T-cell (primary cell): ENCODE measurements around the gene TFE3. TPM values are rescaled to one million over a fixed set of nuclear protein-coding genes. Genes with fewer than 3 reads are reported as not detected.
"Not testable (repeated sequence)": the region's sequence is repeated elsewhere in the genome, so short reads cannot be mapped to it uniquely, and the experiment has no call there.

ENCODE experiments used
- ATAC-seq, 4 experiments: fragments of 200-7000 bp in 3 of 4; fragments of 150-1000 bp in 1 of 4; cut with Tn5 transposase; replicated peaks in 1 of 4; 1 replicate in 3 of 4; 2 replicates in 1 of 4; pipeline ENCODE4 v1.10.0; 2021; ENCODE audit warnings: moderate library complexity in 3 of 4, mild to moderate bottlenecking in 2 of 4, moderate number of reproducible peaks in 1 of 4
- CTCF ChIA-PET, 2 donors: fragments of 300-600 bp; sonication (Branson Sonifier 250); formaldehyde crosslinking; loops; one replicate each; lab custom pipeline; 2022; ENCODE audit warnings: antibody characterized with exemption in 2 of 2; lab: Charles Lee
- POLR2A ChIA-PET, 2 donors: fragments of 300-600 bp; sonication (Branson Sonifier 250); formaldehyde crosslinking; loops; one replicate each; lab custom pipeline; 2022; ENCODE audit warnings: antibody characterized with exemption in 2 of 2; lab: Charles Lee
- DNase-seq, 35 experiments: peaks; one replicate each; pipeline versions ENCODE4 v3.0.0 to v3.0.0-alpha.2; 2013 to 2023
- H3K27ac ChIP-seq: one replicate; pipeline ENCODE4 v1.5.1; 2013; ENCODE audit warnings: low read length
- H3K27me3 ChIP-seq, 2 experiments: replicated peaks in 1 of 2; 1 replicate in 1 of 2; 2 replicates in 1 of 2; pipeline versions ENCODE4 v1.6.1 to v1.7.0; 2013; ENCODE audit warnings: low read length in 1 of 2, mixed read lengths in 1 of 2; ENCODE audit not compliant: control insufficient read depth in 2 of 2, insufficient read depth in 2 of 2; ENCODE audit errors: extremely low read depth in 1 of 2
- H3K36me3 ChIP-seq, 2 donors: 1 replicate in 1 of 2; 2 replicates in 1 of 2; pipeline versions ENCODE4 v1.6.1 to v1.7.0; 2013; ENCODE audit warnings: low read length in 1 of 2; ENCODE audit not compliant: control insufficient read depth in 2 of 2, insufficient read depth in 1 of 2; ENCODE audit errors: extremely low read depth in 1 of 2
- H3K4me1 ChIP-seq, 2 experiments: 1 replicate in 1 of 2; 2 replicates in 1 of 2; pipeline versions ENCODE4 v1.6.1 to v1.7.0; 2013; ENCODE audit warnings: low read length in 2 of 2, mixed read lengths in 1 of 2; ENCODE audit not compliant: insufficient read depth in 2 of 2, control insufficient read depth in 1 of 2; ENCODE audit errors: extremely low read depth in 1 of 2
- H3K4me3 ChIP-seq, 2 donors: 1 replicate in 1 of 2; 2 replicates in 1 of 2; pipeline versions ENCODE4 v1.5.1 to v1.7.0; 2013; ENCODE audit warnings: mild to moderate bottlenecking in 2 of 2, low read length in 1 of 2, moderate library complexity in 1 of 2; ENCODE audit not compliant: control insufficient read depth in 1 of 2; ENCODE audit errors: extremely low read depth in 1 of 2
- H3K9me3 ChIP-seq: 2 replicates; pipeline ENCODE4 v1.7.0; 2013
- H3K27ac Mint-ChIP-seq, 2 donors: one replicate each; pipeline ENCODE4 v1.8.0; 2020 to 2021; ENCODE audit warnings: mild to moderate bottlenecking in 2 of 2, mixed read lengths in 2 of 2
- H3K27me3 Mint-ChIP-seq, 2 donors: one replicate each; pipeline ENCODE4 v1.8.0; 2021 to 2022; ENCODE audit warnings: mixed read lengths in 2 of 2
- H3K36me3 Mint-ChIP-seq: one replicate; pipeline ENCODE4 v1.8.0; 2021; ENCODE audit warnings: mixed read lengths
- H3K4me1 Mint-ChIP-seq, 3 donors: one replicate each; pipeline ENCODE4 v1.8.0; 2020 to 2022; ENCODE audit warnings: mixed read lengths in 3 of 3, mild to moderate bottlenecking in 1 of 3
- H3K4me3 Mint-ChIP-seq, 3 donors: one replicate each; pipeline ENCODE4 v1.8.0; 2020 to 2022; ENCODE audit warnings: mild to moderate bottlenecking in 3 of 3, mixed read lengths in 3 of 3, moderate library complexity in 3 of 3
- H3K9me3 Mint-ChIP-seq, 3 donors: one replicate each; pipeline ENCODE4 v1.8.0; 2020 to 2022; ENCODE audit warnings: mixed read lengths in 3 of 3
- WGBS: methylation state at CpG from one replicate; pipeline ENCODE4 v1.1.5; 2013; ENCODE audit warnings: missing lambda C conversion rate; ENCODE audit not compliant: insufficient coverage; 5-methylcytosine and 5-hydroxymethylcytosine counted together
- total RNA-seq, 35 experiments: library from RNA in 6 of 35; stranded (reverse) in 6 of 35; fragments of 120-200 nt in 1 of 35; gene quantifications; one replicate each; pipeline versions ENCODE4 v1.2.1 to v1.2.4 and lab custom pipeline; 2013 to 2026

The TFE3 gene
- total RNA-seq, 5 donors from 2014 or later (not counting 1 experiment from before 2014, with no cell fraction given): 34.3 to 38.8 (median 35.6) TPM

GRCh38 chrX:48989483-48989882 lies 53.7 kb downstream of the TFE3 start:
- POLR2A ChIA-PET: no interaction called here

DNA sequence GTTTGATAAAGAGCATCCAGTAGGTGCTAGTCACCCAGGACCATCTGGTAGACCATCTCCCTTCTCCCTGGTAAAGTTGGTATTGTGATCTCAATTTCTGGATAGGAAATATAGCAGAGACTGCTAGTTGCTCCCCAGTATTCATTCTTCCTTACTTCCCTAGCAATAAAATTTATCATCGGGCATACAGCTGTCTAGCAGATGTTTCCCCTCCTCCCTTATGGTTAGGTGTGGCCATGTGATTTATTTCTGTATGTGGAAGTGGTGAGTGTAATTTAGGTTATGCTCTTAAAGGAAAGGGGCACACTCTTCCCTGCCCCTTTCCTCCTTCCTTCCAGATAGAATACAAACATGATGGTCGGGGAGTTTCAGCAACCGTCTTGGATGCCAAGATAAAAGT lies 59.3 kb downstream of the TFE3 start:
- ChIA-PET POLR2A (no interaction called here), CTCF (no interaction called here)
- Histone ChIP-seq H3K27ac (no peak overlapping the region), H3K27me3 (no peaks in the 10 kb centered on the region), H3K4me1 (no peaks in the 10 kb centered on the region), H3K36me3 (peaks cover 3 to 50% of the 10 kb centered on the region in 2 donors), H3K9me3 (no peaks in the 10 kb centered on the region), H3K4me3 (no peak overlapping the region)
- WGBS: no CpG with 5 or more reads among the region's 3 CpGs
- Mint-ChIP-seq H3K27ac (no peak overlapping the region), H3K9me3 (no peaks in the 10 kb centered on the region), H3K27me3 (peaks cover 0 to under 1% of the 10 kb centered on the region in 2 donors), H3K36me3 (peaks cover 28% of the 10 kb centered on the region), H3K4me1 (no peaks in the 10 kb centered on the region), H3K4me3 (no peak overlapping the region)
- no peak for ATAC-seq
- no peak for DNase-seq

More at GRCh38 chrX:48989483-48989882, 53.7 kb downstream of the TFE3 start:
- H3K36me3 ChIP-seq: peaks cover 0 to 49% of the 10 kb centered on the region in 2 donors
- H3K27ac ChIP-seq: no peak overlapping the region
- Mint-ChIP-seq H3K36me3 (peaks cover 22% of the 10 kb centered on the region), H3K27me3 (no peaks in the 10 kb centered on the region), H3K4me3 (no peak overlapping the region), H3K9me3 (no peaks in the 10 kb centered on the region), H3K4me1 (peaks cover 0 to 2% (median 0%) of the 10 kb centered on the region in 3 donors), H3K27ac (no peak overlapping the region)
- no peak for ATAC-seq
- H3K9me3 ChIP-seq: no peaks in the 10 kb centered on the region
- DNase-seq: no peak
- H3K4me3 ChIP-seq: no peak overlapping the region
- H3K4me1 ChIP-seq: no peaks in the 10 kb centered on the region
- CTCF ChIA-PET: no interaction called here
- WGBS: no CpG with 5 or more reads among the region's 4 CpGs
- no peaks in the 10 kb centered on the region for H3K27me3 ChIP-seq

DNA sequence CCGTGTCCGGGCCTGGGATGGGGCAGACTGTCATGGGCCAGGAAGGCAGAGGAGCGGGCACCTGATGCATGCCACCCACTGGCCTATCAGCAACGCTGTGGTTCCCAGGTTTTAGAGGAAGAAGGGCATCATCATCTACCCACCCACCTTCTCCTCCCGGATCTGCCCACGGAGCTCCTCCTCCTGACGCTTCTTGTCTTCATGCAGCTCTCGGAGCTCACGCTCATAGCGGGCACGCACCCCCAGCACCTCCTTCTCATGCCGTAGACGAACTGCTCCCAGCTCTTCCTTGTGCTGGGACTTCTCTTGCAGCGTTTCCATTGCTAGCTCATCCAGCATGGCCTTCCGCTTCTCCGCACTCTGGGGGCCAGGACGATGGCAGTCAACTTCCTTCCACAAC lies 60.1 kb downstream of the TFE3 start:
- no peak for ATAC-seq
- Histone ChIP-seq H3K27ac (no peak overlapping the region), H3K9me3 (no peaks in the 10 kb centered on the region), H3K36me3 (peaks cover 3 to 48% of the 10 kb centered on the region in 2 donors), H3K4me1 (no peaks in the 10 kb centered on the region), H3K27me3 (no peaks in the 10 kb centered on the region), H3K4me3 (no peak overlapping the region)
- CTCF ChIA-PET: no interaction called here
- Mint-ChIP-seq H3K36me3 (peaks cover 29% of the 10 kb centered on the region), H3K27me3 (peaks cover 0 to 7% of the 10 kb centered on the region in 2 donors), H3K4me3 (no peak overlapping the region), H3K4me1 (no peaks in the 10 kb centered on the region), H3K27ac (no peak overlapping the region), H3K9me3 (no peaks in the 10 kb centered on the region)
- no peak for DNase-seq
- POLR2A ChIA-PET: no interaction called here
- 99% methylated on average over 12 of the region's 17 CpGs for WGBS

DNA sequence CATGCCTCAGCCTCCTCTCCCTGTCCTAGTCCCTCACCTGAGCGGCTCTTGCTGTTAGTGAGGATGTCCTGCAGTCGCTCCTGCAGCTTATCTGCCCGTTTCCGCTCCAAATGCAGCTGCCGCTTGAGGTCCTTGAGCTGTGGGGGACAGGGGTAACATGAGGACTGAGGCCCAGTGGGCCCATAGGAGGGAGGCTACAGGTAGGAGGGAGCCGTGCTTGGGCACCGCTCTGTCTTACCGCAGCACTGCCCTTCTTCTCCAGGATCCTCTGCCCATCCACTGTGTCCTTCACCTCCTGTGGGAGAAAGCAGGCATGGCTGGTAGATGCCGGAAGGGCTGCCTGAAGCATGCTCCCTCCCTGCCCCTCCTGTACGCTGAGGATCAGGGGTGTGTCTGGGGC lies 62.0 kb downstream of the TFE3 start:
- Mint-ChIP-seq H3K27me3 (peaks cover 0 to 9% of the 10 kb centered on the region in 2 donors), H3K27ac (no peak overlapping the region), H3K9me3 (no peaks in the 10 kb centered on the region), H3K4me3 (no peak overlapping the region), H3K4me1 (no peaks in the 10 kb centered on the region), H3K36me3 (peaks cover 33% of the 10 kb centered on the region)
- DNase-seq (no peak), ATAC-seq (no peak)
- no peak overlapping the region for H3K27ac ChIP-seq
- peaks cover 3 to 51% of the 10 kb centered on the region in 2 donors for H3K36me3 ChIP-seq
- no peaks in the 10 kb centered on the region for H3K9me3 ChIP-seq
- H3K27me3 ChIP-seq: no peaks in the 10 kb centered on the region
- CTCF ChIA-PET: interaction anchor here in 1 of 2 donors (0.5 kb wide), 1 partner anchor 1596 kb away, joined by 4 read pairs; no protein-coding TSS in a partner anchor
- H3K4me3 ChIP-seq: no peak overlapping the region
- H3K4me1 ChIP-seq: no peaks in the 10 kb centered on the region
- POLR2A ChIA-PET: no interaction called here
- WGBS: no CpG with 5 or more reads among the region's 10 CpGs

- Mint-ChIP-seq H3K36me3 (peaks cover 33% of the 10 kb centered on the region), H3K27me3 (peaks cover 0 to 12% of the 10 kb centered on the region in 2 donors)
- H3K4me1 ChIP-seq, H3K27me3 ChIP-seq, DNase-seq, ATAC-seq, H3K9me3 ChIP-seq, H3K4me3 ChIP-seq, H3K27ac ChIP-seq, H3K4me1 Mint-ChIP-seq, H3K4me3 Mint-ChIP-seq, POLR2A ChIA-PET, H3K27ac Mint-ChIP-seq, CTCF ChIA-PET, H3K9me3 Mint-ChIP-seq: not testable (repeated sequence)
- WGBS: no CpG with 5 or more reads among the region's 10 CpGs
- peaks cover 3 to 57% of the 10 kb centered on the region in 2 donors for H3K36me3 ChIP-seq
Measured at GRCh38 chrX:48980341-48980740, 62.8 kb downstream of the TFE3 start.

Other genes starting within 250 kb of the TFE3 start
- 100 to 1,000 TPM; 106 to 121 (median 113) TPM for gene HDAC6, start 241.3 kb downstream of the TFE3 start, total RNA-seq
- gene ERAS, start 216.8 kb downstream of the TFE3 start, total RNA-seq: not detected
- 10 to 100 TPM in 2 of 5 donors, 1 to 10 TPM in 3; 5.0 to 11.4 (median 9.1) TPM for gene PCSK1N, start 207.7 kb downstream of the TFE3 start, total RNA-seq
- gene TIMM17B, start 145.6 kb downstream of the TFE3 start, total RNA-seq: 10 to 100 TPM; 40.5 to 52.1 (median 49.3) TPM
- gene PQBP1, start 145.4 kb downstream of the TFE3 start, total RNA-seq: 10 to 100 TPM; 62.5 to 79.5 (median 73.9) TPM
- 10 to 100 TPM; 14.2 to 35.1 (median 16.2) TPM for gene SLC35A2, start 131.7 kb downstream of the TFE3 start, total RNA-seq
- gene PIM2, start 124.3 kb downstream of the TFE3 start, total RNA-seq: 100 to 1,000 TPM; 152 to 325 (median 160) TPM
- gene OTUD5, start 85.8 kb downstream of the TFE3 start, total RNA-seq: 10 to 100 TPM; 87.2 to 92.5 (median 89.7) TPM
- 1 to 10 TPM in 4 of 5 donors, under 1 TPM in 1; 0.85 to 3.7 (median 2.6) TPM for gene KCND1, start 71.5 kb downstream of the TFE3 start, total RNA-seq
- gene GRIPAP1, start 41.1 kb downstream of the TFE3 start, total RNA-seq: 100 to 1,000 TPM in 3 of 5 donors, 10 to 100 TPM in 2; 85.2 to 123 (median 104) TPM
- gene CCDC120, start 15.6 kb upstream of the TFE3 start, total RNA-seq: 10 to 100 TPM in 2 of 5 donors, 1 to 10 TPM in 3; 8.5 to 14.9 (median 9.1) TPM
- 10 to 100 TPM; 17.5 to 34.5 (median 34.0) TPM for gene PRAF2, start 30.6 kb upstream of the TFE3 start, total RNA-seq
- 100 to 1,000 TPM in 3 of 5 donors, 10 to 100 TPM in 2; 66.2 to 134 (median 112) TPM for gene WDR45, start 36.5 kb upstream of the TFE3 start, total RNA-seq
- 10 to 100 TPM; 16.5 to 25.9 (median 23.1) TPM for gene GPKOW, start 80.4 kb upstream of the TFE3 start, total RNA-seq
- gene MAGIX, start 119.4 kb upstream of the TFE3 start, total RNA-seq: 1 to 10 TPM in 3 of 5 donors, under 1 TPM in 2; 0.56 to 1.9 (median 1.6) TPM
- gene PLP2, start 128.5 kb upstream of the TFE3 start, total RNA-seq: 100 to 1,000 TPM in 4 of 5 donors, 10 to 100 TPM in 1; 85.2 to 241 (median 207) TPM
- 10 to 100 TPM in 3 of 5 donors, 1 to 10 TPM in 2; 5.5 to 15.4 (median 12.6) TPM for gene PRICKLE3, start 143.0 kb upstream of the TFE3 start, total RNA-seq
- under 1 TPM; 0.53 to 0.89 (median 0.70) TPM for gene SYP, start 156.8 kb upstream of the TFE3 start, total RNA-seq
- 1 to 10 TPM; 1.4 to 1.9 (median 1.6) TPM for gene CACNA1F, start 190.0 kb upstream of the TFE3 start, total RNA-seq
- 10 to 100 TPM; 21.0 to 34.9 (median 33.1) TPM for gene CCDC22, start 192.1 kb upstream of the TFE3 start, total RNA-seq
- gene FOXP3, start 221.4 kb upstream of the TFE3 start, total RNA-seq: 10 to 100 TPM in 4 of 5 donors, 1 to 10 TPM in 1; 9.0 to 30.1 (median 21.7) TPM
- gene PPP1R3F, start 226.4 kb upstream of the TFE3 start, total RNA-seq: 10 to 100 TPM; 11.7 to 20.8 (median 17.5) TPM